Tibial artery (tissue), 4 donors: ENCODE data around the gene RPL13.

ENCODE experiments used
- DNase-seq, 2 donors: peaks; one replicate each; pipeline ENCODE4 v3.0.0-alpha.2; 2019
- H3K27ac ChIP-seq, 2 donors: fragments of 200-600 bp; sonication (generic) in 1 of 2; 1 replicate in 1 of 2; 2 replicates in 1 of 2; pipeline ENCODE4 v1.5.1; 2018 to 2019; ENCODE audit warnings: mild to moderate bottlenecking in 1 of 2
- H3K27me3 ChIP-seq, 2 donors: fragments of 200-600 bp; sonication (generic) in 1 of 2; one replicate each; pipeline versions ENCODE4 v1.5.1 to v1.6.0; 2016 to 2019
- H3K36me3 ChIP-seq, 3 donors: fragments of 200-600 bp; sonication (generic) in 2 of 3; one replicate each; pipeline ENCODE4 v1.5.1; 2016 to 2019; ENCODE audit warnings: mild to moderate bottlenecking in 2 of 3
- H3K4me1 ChIP-seq, 4 donors: fragments of 200-600 bp; sonication (generic) in 2 of 4; 1 replicate in 3 of 4; 2 replicates in 1 of 4; pipeline ENCODE4 v1.5.1; 2016 to 2019
- H3K4me3 ChIP-seq, 2 donors: fragments of 200-600 bp; sonication (generic) in 1 of 2; 1 replicate in 1 of 2; 2 replicates in 1 of 2; pipeline ENCODE4 v1.5.1; 2018 to 2019; ENCODE audit warnings: mild to moderate bottlenecking in 2 of 2
- H3K9me3 ChIP-seq, 3 donors: fragments of 200-600 bp; sonication (generic) in 1 of 3; one replicate each; pipeline ENCODE4 v1.5.1; 2016 to 2019
- intact Hi-C: fragments of 100-400 bp; cut with DNase I; formaldehyde crosslinking; loops from one replicate; pipeline ENCODE4 v1.15.0; 2023; ENCODE audit warnings: low total_unique reads
- TF ChIP-seq, protein P1 (sequence below), 2 experiments: fragments of 200-600 bp in 1 of 2; fragments of 450-650 bp in 1 of 2; IDR thresholded peaks; one replicate each; pipeline ENCODE4 v1.5.1; 2017 to 2019; ENCODE audit warnings: antibody characterized with exemption in 2 of 2, mild to moderate bottlenecking in 1 of 2, moderate library complexity in 1 of 2

RPL13 gene

DNA sequence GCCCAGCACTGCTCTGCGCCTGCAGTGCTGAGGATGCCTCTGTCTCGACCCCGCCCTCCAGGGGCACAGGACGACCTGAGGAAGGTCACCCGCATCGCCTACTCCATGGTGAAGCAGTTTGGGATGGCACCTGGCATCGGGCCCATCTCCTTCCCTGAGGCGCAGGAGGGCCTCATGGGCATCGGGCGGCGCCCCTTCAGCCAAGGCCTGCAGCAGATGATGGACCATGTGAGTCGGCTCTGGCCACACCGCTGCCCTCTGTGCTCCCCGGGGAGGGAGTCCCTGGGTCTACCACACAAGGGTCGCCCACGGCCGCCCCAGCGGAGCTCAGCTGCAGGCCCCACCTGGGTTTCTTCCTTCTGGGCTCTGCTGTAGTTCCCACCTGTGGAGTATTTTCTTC, 6.7 kb upstream of the RPL13 start:
- no peaks in the 10 kb centered on the region for H3K9me3 ChIP-seq
- H3K36me3 ChIP-seq, result peaks cover 39 to 92% (median 70%) of the 10 kb centered on the region in 3 donors
- intact Hi-C loops, result no loop called here
- no peak overlapping the region for H3K4me3 ChIP-seq
- no peaks in the 10 kb centered on the region for H3K27me3 ChIP-seq
- no peaks in the 10 kb centered on the region for H3K4me1 ChIP-seq
- H3K27ac ChIP-seq, result no peak overlapping the region
- TF ChIP-seq, protein P1, sequence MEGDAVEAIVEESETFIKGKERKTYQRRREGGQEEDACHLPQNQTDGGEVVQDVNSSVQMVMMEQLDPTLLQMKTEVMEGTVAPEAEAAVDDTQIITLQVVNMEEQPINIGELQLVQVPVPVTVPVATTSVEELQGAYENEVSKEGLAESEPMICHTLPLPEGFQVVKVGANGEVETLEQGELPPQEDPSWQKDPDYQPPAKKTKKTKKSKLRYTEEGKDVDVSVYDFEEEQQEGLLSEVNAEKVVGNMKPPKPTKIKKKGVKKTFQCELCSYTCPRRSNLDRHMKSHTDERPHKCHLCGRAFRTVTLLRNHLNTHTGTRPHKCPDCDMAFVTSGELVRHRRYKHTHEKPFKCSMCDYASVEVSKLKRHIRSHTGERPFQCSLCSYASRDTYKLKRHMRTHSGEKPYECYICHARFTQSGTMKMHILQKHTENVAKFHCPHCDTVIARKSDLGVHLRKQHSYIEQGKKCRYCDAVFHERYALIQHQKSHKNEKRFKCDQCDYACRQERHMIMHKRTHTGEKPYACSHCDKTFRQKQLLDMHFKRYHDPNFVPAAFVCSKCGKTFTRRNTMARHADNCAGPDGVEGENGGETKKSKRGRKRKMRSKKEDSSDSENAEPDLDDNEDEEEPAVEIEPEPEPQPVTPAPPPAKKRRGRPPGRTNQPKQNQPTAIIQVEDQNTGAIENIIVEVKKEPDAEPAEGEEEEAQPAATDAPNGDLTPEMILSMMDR (IDR thresholded peaks at IDR 0.05), result no peak
- no peak for DNase-seq

DNA sequence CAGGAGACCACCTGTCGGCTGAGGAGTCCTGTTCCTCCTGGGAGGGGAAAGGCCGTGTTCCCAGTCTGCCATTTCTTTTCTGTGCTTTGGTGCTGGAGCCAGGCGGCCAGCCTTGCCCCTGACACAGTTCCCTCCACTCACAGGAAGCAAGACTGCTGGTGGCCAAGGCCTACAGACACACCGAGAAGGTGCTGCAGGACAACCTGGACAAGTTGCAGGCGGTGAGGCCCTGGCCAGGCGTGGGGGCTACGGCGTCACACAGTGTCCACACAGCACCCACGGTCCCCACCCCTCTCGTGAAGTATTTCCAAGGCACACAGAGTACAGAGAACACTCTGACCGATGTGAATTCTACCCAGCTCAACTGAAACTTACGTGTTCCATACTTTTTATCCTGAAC, 6.1 kb upstream of the RPL13 start:
- Histone ChIP-seq H3K9me3 (no peaks in the 10 kb centered on the region), H3K4me1 (peaks cover 0 to 4% (median 1%) of the 10 kb centered on the region in 4 donors), H3K27me3 (no peaks in the 10 kb centered on the region), H3K27ac (no peak overlapping the region), H3K4me3 (no peak overlapping the region), H3K36me3 (peaks cover 33 to 86% (median 64%) of the 10 kb centered on the region in 3 donors)
- intact Hi-C loops, result no loop called here
- TF ChIP-seq, protein P1 (IDR thresholded peaks at IDR 0.05), result no peak
- DNase-seq, result no peak

GRCh38 chr16:89555265-89555664, 5.2 kb upstream of the RPL13 start:
- intact Hi-C loops, result loop anchor here (5.0 kb wide), 1 partner anchor 68 kb away; no protein-coding TSS in a partner anchor
- Histone ChIP-seq H3K4me1 (peaks cover 0 to 10% (median 4%) of the 10 kb centered on the region in 4 donors), H3K9me3 (no peaks in the 10 kb centered on the region), H3K27ac (no peak overlapping the region), H3K4me3 (no peak overlapping the region), H3K27me3 (no peaks in the 10 kb centered on the region), H3K36me3 (peaks cover 23 to 76% (median 55%) of the 10 kb centered on the region in 3 donors)
- no peak for DNase-seq
- TF ChIP-seq, protein P1 (IDR thresholded peaks at IDR 0.05), result no peak

DNA sequence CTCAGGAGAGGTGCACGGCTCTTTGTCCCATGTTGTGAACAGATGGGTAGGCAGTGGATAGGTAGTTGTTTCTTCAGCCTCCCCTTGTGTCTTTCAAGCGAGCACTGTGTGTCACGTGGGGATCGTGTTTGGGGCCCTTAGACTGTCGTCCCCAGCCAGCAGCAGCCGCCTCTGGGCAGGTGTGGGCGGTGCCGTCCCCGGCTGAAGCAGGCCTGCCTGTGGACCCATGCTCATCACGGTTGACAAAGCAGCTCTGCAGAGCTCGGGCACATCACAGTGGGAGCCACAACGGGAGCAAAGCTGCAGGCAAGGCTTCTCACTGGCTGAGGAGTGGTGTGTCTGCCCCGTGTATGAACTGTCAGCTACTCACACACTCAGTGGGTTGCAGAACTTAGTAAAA, 4.7 kb upstream of the RPL13 start:
- H3K4me3 ChIP-seq, result no peak overlapping the region
- no peak for DNase-seq
- intact Hi-C loops, result loop anchor here (5.0 kb wide), 1 partner anchor 68 kb away; no protein-coding TSS in a partner anchor
- peaks cover 0 to 10% (median 4%) of the 10 kb centered on the region in 4 donors for H3K4me1 ChIP-seq
- H3K27ac ChIP-seq, result no peak overlapping the region
- H3K36me3 ChIP-seq, result peaks cover 18 to 71% (median 50%) of the 10 kb centered on the region in 3 donors
- H3K27me3 ChIP-seq, result no peaks in the 10 kb centered on the region
- H3K9me3 ChIP-seq, result no peaks in the 10 kb centered on the region
- TF ChIP-seq, protein P1 (IDR thresholded peaks at IDR 0.05), result no peak

DNA sequence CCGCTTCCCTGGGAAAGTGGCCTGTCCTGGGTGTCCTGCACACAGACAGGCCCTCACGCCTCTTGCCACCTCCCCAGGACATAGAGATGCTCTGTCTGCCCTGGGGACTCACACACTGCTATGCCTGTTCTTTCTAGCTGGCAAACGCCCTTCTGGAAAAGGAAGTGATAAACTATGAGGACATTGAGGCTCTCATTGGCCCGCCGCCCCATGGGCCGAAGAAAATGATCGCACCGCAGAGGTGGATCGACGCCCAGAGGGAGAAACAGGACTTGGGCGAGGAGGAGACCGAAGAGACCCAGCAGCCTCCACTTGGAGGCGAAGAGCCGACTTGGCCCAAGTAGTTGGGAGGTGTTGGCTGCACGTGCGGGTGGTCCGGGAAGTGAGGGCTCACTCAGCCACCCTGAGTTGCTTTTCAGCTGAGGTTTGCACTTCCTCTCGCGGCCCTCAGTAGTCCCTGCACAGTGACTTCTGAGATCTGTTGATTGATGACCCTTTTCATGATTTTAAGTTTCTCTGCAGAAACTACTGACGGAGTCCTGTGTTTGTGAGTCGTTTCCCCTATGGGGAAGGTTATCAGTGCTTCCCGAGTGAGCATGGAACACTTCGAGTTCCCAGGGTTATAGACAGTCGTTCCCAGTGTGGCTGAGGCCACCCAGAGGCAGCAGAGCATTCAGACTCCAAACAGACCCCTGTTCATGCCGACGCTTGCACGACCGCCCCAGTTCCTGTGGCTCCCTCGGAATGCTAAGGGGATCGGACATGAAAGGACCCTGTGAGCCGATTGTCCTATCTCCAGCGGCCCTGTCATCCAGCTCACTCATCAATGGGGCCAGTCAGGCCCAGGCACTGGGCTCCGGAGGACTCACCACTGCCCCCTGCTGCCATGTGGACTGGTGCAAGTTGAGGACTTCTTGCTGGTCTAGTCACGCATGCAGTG, 3.5 kb upstream of the RPL13 start:
- Histone ChIP-seq H3K36me3 (peaks cover 25 to 69% (median 50%) of the 10 kb centered on the region in 3 donors), H3K4me3 (no peak overlapping the region), H3K4me1 (peaks cover 0 to 22% (median 12%) of the 10 kb centered on the region in 4 donors), H3K27me3 (no peaks in the 10 kb centered on the region), H3K27ac (no peak overlapping the region), H3K9me3 (no peaks in the 10 kb centered on the region)
- TF ChIP-seq, protein P1 (IDR thresholded peaks at IDR 0.05), result peak; percentile 52 to 66
- intact Hi-C loops, result loop anchor here (5.0 kb wide), 1 partner anchor 70 kb away; no protein-coding TSS in a partner anchor
- DNase-seq, result peak in 1 of 2 donors; percentile 74
